GM12878 (cell line): ENCODE data around the gene FAM114A1. TPM values are rescaled to one million over a fixed set of nuclear protein-coding genes. Genes with fewer than 3 reads are reported as not detected.

Experiments
- CHD1 ChIP-seq: IDR thresholded peaks from 2 replicates; pipeline ENCODE4 v1.6.1; 2012; ENCODE audit warnings: low read depth, low read length, improper control_type of control experiment
- FOS ChIP-seq: IDR thresholded peaks from 3 replicates; pipeline ENCODE4 v1.6.1; 2011; ENCODE audit warnings: borderline replicate concordance; ENCODE audit not compliant: insufficient read length; ENCODE audit errors: extremely low read depth
- HDAC6 ChIP-seq: fragments of 200-600 bp; sonication (generic); IDR thresholded peaks from one replicate; pipeline ENCODE4 v1.8.0; 2017; ENCODE audit warnings: antibody characterized with exemption; ENCODE audit not compliant: unreplicated experiment
- HDGF ChIP-seq: fragments of 450-650 bp; IDR thresholded peaks from 2 replicates; pipeline ENCODE4 v1.6.1; 2016; ENCODE audit warnings: antibody characterized with exemption
- IKZF2 ChIP-seq, 2 experiments: fragments of 450-650 bp; IDR thresholded peaks; 2 replicates each; pipeline ENCODE4 v1.6.1; 2017; ENCODE audit warnings: mild to moderate bottlenecking in 2 of 2, moderate library complexity in 2 of 2
- MTA2 ChIP-seq: fragments of 450-650 bp; IDR thresholded peaks from 2 replicates; pipeline ENCODE4 v1.6.1; 2016; ENCODE audit warnings: low read depth, mild to moderate bottlenecking, moderate library complexity
- MYB ChIP-seq: fragments of 150-350 bp; IDR thresholded peaks from 2 replicates; pipeline ENCODE4 v1.6.1; 2014; ENCODE audit warnings: mild to moderate bottlenecking, low read depth, low read length, borderline replicate concordance
- NFXL1 ChIP-seq: fragments of 450-650 bp; IDR thresholded peaks from 2 replicates; pipeline ENCODE4 v1.6.1; 2017; ENCODE audit warnings: antibody characterized with exemption, mild to moderate bottlenecking, borderline replicate concordance
- NKRF ChIP-seq: fragments of 450-650 bp; conservative IDR thresholded peaks from 2 replicates; pipeline ENCODE4 v1.6.1; 2017; ENCODE audit warnings: mild to moderate bottlenecking, moderate library complexity
- PRDM15 ChIP-seq: fragments of 450-650 bp; formaldehyde crosslinking; IDR thresholded peaks from 2 replicates; pipeline ENCODE4 v1.4.0; 2020; ENCODE audit warnings: mild to moderate bottlenecking, moderate library complexity
- RAD21 ChIP-seq: IDR thresholded peaks from 2 replicates; pipeline ENCODE4 v1.6.1; 2011; ENCODE audit warnings: mild to moderate bottlenecking, low read depth, low read length, moderate library complexity; ENCODE audit not compliant: insufficient read depth
- SMARCA5 ChIP-seq: fragments of 450-650 bp; IDR thresholded peaks from 2 replicates; pipeline ENCODE4 v1.6.1; 2017; ENCODE audit warnings: mild to moderate bottlenecking
- SUZ12 ChIP-seq: fragments of 200-600 bp; sonication (generic); IDR thresholded peaks from one replicate; pipeline ENCODE4 v1.6.1; 2018; ENCODE audit warnings: antibody characterized with exemption, mild to moderate bottlenecking; ENCODE audit not compliant: unreplicated experiment
- USF2 ChIP-seq: IDR thresholded peaks from 2 replicates; pipeline ENCODE4 v1.6.1; 2011; ENCODE audit warnings: low read depth, low read length, improper control_type of control experiment, borderline replicate concordance
- ZBTB4 ChIP-seq: fragments of 450-650 bp; formaldehyde crosslinking; IDR thresholded peaks from 2 replicates; pipeline ENCODE4 v1.4.0; 2022; ENCODE audit warnings: mild to moderate bottlenecking, moderate library complexity
- ZBTB40 ChIP-seq: fragments of 450-650 bp; IDR thresholded peaks from 2 replicates; pipeline ENCODE4 v1.6.1; 2016; ENCODE audit warnings: mild to moderate bottlenecking, moderate library complexity, borderline replicate concordance
- polyA plus RNA-seq, 11 experiments: library from polyadenylated mRNA; depleted of rRNA in 4 of 11; unstranded in 6 of 11; stranded (reverse) in 5 of 11; fragments of >200 nt; fragmentation: Nextera tagmentation in 4 of 11; fragmentation: Illumina TruSeq in 1 of 11; extraction: Ambion mirVana in 4 of 11; extraction: Trizol in 1 of 11; gene quantifications; 1 replicate in 1 of 11; 2 replicates in 10 of 11; pipeline versions ENCODE4 v1.2.1 to v1.2.3, GENCODE V29; 2011 to 2016; ENCODE audit warnings: inconsistent platforms in 2 of 11, missing spikeins in 2 of 11, low read depth in 1 of 11
- total RNA-seq, 4 experiments: library from RNA; depleted of rRNA in 3 of 4; stranded (reverse); fragments of >200 nt in 3 of 4; fragmentation: Illumina TruSeq in 1 of 4; extraction: Trizol in 1 of 4; gene quantifications; 2 replicates each; pipeline versions ENCODE4 v1.2.1 to v1.2.3, GENCODE V29; 2013 to 2021

FAM114A1 gene
- total and polyA plus RNA-seq, 10 of the 15 experiments (the other 5 are each of a cell fraction or from before 2014, with no cell fraction given), result 1.3 to 6.2 (median 3.9) TPM

- no peak for TF ChIP-seq SUZ12
- TF ChIP-seq MTA2, result peak; percentile 98
- no peak for TF ChIP-seq SMARCA5
- TF ChIP-seq NFXL1, result no peak
- no peak for TF ChIP-seq RAD21
- TF ChIP-seq PRDM15, result no peak
- TF ChIP-seq CHD1, result no peak; the same call in 1 of the 2 replicates
- peak; percentile 69 to 81; a peak in 3 of 4 replicates for TF ChIP-seq IKZF2 (IDR thresholded peaks at IDR 0.05)
- peak; percentile 20; the same call in 1 of the 2 replicates for TF ChIP-seq ZBTB40
- TF ChIP-seq HDAC6, result no peak
- no peak for TF ChIP-seq MYB
- no peak for TF ChIP-seq FOS
- TF ChIP-seq HDGF, result no peak
- no peak for TF ChIP-seq USF2
- no peak for TF ChIP-seq NKRF
- no peak for TF ChIP-seq ZBTB4 (CRISPR knock-in tag)
These were observed 21.5 kb downstream of the FAM114A1 start (continued) for GRCh38 chr4:38889143-38889542.
